OCI-LY7 (cell line): Measurements from ENCODE around the gene MCM5. TPM values are rescaled to one million over a fixed set of nuclear protein-coding genes. Genes with fewer than 3 reads are reported as not detected.
A peak's percentile ranks its signal among the peaks of the same experiment; 100 is the strongest.

Experiments used
- BruUV-seq: library from RNA; stranded (reverse); fragments of 400-500 nt; replicated peaks from 2 replicates; lab custom pipeline; 2021; lab: Mats Ljungman, UMichigan
- CTCF ChIA-PET: fragments of 300-600 bp; sonication (Branson Sonifier 250); formaldehyde crosslinking; loops from one replicate; lab custom pipeline; 2022; ENCODE audit warnings: antibody characterized with exemption; ENCODE audit not compliant: unreplicated experiment; lab: Charles Lee
- POLR2A ChIA-PET: fragments of 300-600 bp; sonication (Branson Sonifier 250); formaldehyde crosslinking; loops from one replicate; lab custom pipeline; 2022; ENCODE audit warnings: antibody characterized with exemption; lab: Charles Lee
- DNase-seq: peaks from one replicate; pipeline ENCODE4 v3.0.0-alpha.2; 2015; ENCODE audit warnings: low spot score
- H2AFZ ChIP-seq: fragments of 200-600 bp; sonication (generic), shearing (Covaris generic); 2 replicates; pipeline ENCODE4 v1.6.1; 2014; ENCODE audit warnings: mild to moderate bottlenecking, antibody characterized with exemption, low read length, moderate library complexity
- H3K27ac ChIP-seq: fragments of 200-600 bp; sonication (generic); 2 replicates; pipeline ENCODE4 v1.5.1; 2014; ENCODE audit warnings: mixed run types, low read depth, mild to moderate bottlenecking, moderate library complexity, low read length, inconsistent platforms; ENCODE audit not compliant: poor library complexity, severe bottlenecking
- H3K36me3 ChIP-seq: fragments of 200-600 bp; sonication (generic); 2 replicates; pipeline ENCODE4 v1.6.1; 2014; ENCODE audit warnings: mild to moderate bottlenecking, antibody characterized with exemption, low read length, moderate library complexity, mixed read lengths; ENCODE audit not compliant: insufficient read depth
- H3K4me1 ChIP-seq: fragments of 200-600 bp; sonication (generic); 2 replicates; pipeline ENCODE4 v1.5.1; 2014; ENCODE audit warnings: mild to moderate bottlenecking, low read length; ENCODE audit not compliant: insufficient read depth, poor library complexity, severe bottlenecking
- H3K4me2 ChIP-seq: fragments of 200-600 bp; sonication (generic); 2 replicates; pipeline ENCODE4 v1.6.1; 2014; ENCODE audit warnings: mild to moderate bottlenecking, low read length
- H3K4me3 ChIP-seq: fragments of 200-600 bp; sonication (generic); 2 replicates; pipeline ENCODE4 v1.5.1; 2014; ENCODE audit warnings: mild to moderate bottlenecking, low read depth, low read length; ENCODE audit not compliant: poor library complexity, severe bottlenecking
- H3K79me2 ChIP-seq: fragments of 200-600 bp; sonication (generic); 2 replicates; pipeline ENCODE4 v1.6.1; 2016; ENCODE audit warnings: low read depth, mild to moderate bottlenecking, low read length, moderate library complexity, mixed read lengths; ENCODE audit not compliant: insufficient read depth
- H3K9me2 ChIP-seq: fragments of 200-600 bp; sonication (generic); 2 replicates; pipeline ENCODE4 v1.6.1; 2016; ENCODE audit warnings: mild to moderate bottlenecking, low read length, mixed read lengths; ENCODE audit not compliant: insufficient read depth
- H3K9me3 ChIP-seq: fragments of 200-600 bp; sonication (generic); 2 replicates; pipeline ENCODE4 v1.6.1; 2014; ENCODE audit warnings: mild to moderate bottlenecking, mixed run types, low read length, mixed read lengths
- H4K20me1 ChIP-seq: fragments of 200-600 bp; sonication (generic); 2 replicates; pipeline ENCODE4 v1.6.1; 2014; ENCODE audit warnings: mild to moderate bottlenecking, antibody characterized with exemption, low read length, moderate library complexity, mixed read lengths; ENCODE audit not compliant: insufficient read depth
- CTCF ChIP-seq: fragments of 200-600 bp; sonication (generic); conservative IDR thresholded peaks from 2 replicates; pipeline ENCODE4 v1.5.1; 2014; ENCODE audit warnings: mild to moderate bottlenecking, antibody characterized with exemption, low read length, moderate library complexity, mixed read lengths
- EZH2phosphoT487 ChIP-seq: fragments of 200-600 bp; sonication (generic); IDR thresholded peaks from 2 replicates; pipeline ENCODE4 v1.6.1; 2018; ENCODE audit warnings: low read depth, borderline replicate concordance, mild to moderate bottlenecking, mixed run types, antibody characterized with exemption, low read length, moderate library complexity, mixed read lengths
- intact Hi-C: fragments of 100-400 bp; cut with micrococcal nuclease; formaldehyde crosslinking; loops from one replicate; pipeline ENCODE4 v1.10.0; 2022; ENCODE audit not compliant: unreplicated experiment
- total RNA-seq, 2 experiments: library from RNA; depleted of rRNA in 1 of 2; stranded (reverse); fragments of >200 nt in 1 of 2; shearing (Covaris generic) in 1 of 2; gene quantifications; 2 replicates each; pipeline ENCODE4 v1.2.3, GENCODE V29; 2014 to 2022

Gene MCM5
- total RNA-seq, 2 experiments from 2014 or later: 242 to 360 TPM

- Histone ChIP-seq H3K4me2 (no peak overlapping the region), H3K4me3 (no peak overlapping the region), H2AFZ (no peak overlapping the region), H3K9me3 (no peaks in the 10 kb centered on the region), H4K20me1 (no peaks in the 10 kb centered on the region), H3K79me2 (no peaks in the 10 kb centered on the region), H3K4me1 (peaks cover 20% of the 10 kb centered on the region), H3K9me2 (no peaks in the 10 kb centered on the region), H3K27ac (no peak overlapping the region), H3K36me3 (peaks cover 16% of the 10 kb centered on the region)
- no peak for TF ChIP-seq EZH2phosphoT487
- intact Hi-C loops: no loop called here
- POLR2A ChIA-PET: no interaction called here
- DNase-seq: no peak
- no TSS peak for BruUV-seq
- CTCF ChIA-PET: no interaction called here
Observed at GRCh38 chr22:35460688-35461087, 60.7 kb downstream of the MCM5 start.

GRCh38 chr22:35462498-35463230, 62.7 kb downstream of the MCM5 start:
- ChIA-PET POLR2A (no interaction called here), CTCF (no interaction called here)
- intact Hi-C loops: no loop called here

GRCh38 chr22:35463231-35463933, 63.4 kb downstream of the MCM5 start:
- peaks cover 20% of the 10 kb centered on the region for H3K4me1 ChIP-seq
- H3K27ac ChIP-seq: no peak overlapping the region
- no peak for TF ChIP-seq EZH2phosphoT487
- no peak for TF ChIP-seq CTCF
- peaks cover 9% of the 10 kb centered on the region for H3K36me3 ChIP-seq
- intact Hi-C loops: no loop called here
- no peaks in the 10 kb centered on the region for H3K79me2 ChIP-seq
- no peak overlapping the region for H3K4me3 ChIP-seq
- ChIA-PET CTCF (no interaction called here), POLR2A (no interaction called here)
- no peak overlapping the region for H2AFZ ChIP-seq
- TSS peak; percentile 73 for BruUV-seq
- no peaks in the 10 kb centered on the region for H3K9me2 ChIP-seq
- no peak for DNase-seq
- H4K20me1 ChIP-seq: no peaks in the 10 kb centered on the region
- H3K4me2 ChIP-seq: peak overlapping the region; percentile 50
- H3K9me3 ChIP-seq: no peaks in the 10 kb centered on the region

More at GRCh38 chr22:35462498-35463230, 62.7 kb downstream of the MCM5 start:
- Histone ChIP-seq H3K9me2 (no peaks in the 10 kb centered on the region), H3K9me3 (no peaks in the 10 kb centered on the region), H2AFZ (no peak overlapping the region), H3K27ac (no peak overlapping the region), H3K4me3 (no peak overlapping the region), H3K36me3 (peaks cover 9% of the 10 kb centered on the region), H4K20me1 (no peaks in the 10 kb centered on the region), H3K4me2 (no peak overlapping the region), H3K4me1 (peaks cover 20% of the 10 kb centered on the region), H3K79me2 (no peaks in the 10 kb centered on the region)
- no TSS peak for BruUV-seq
- no peak for TF ChIP-seq EZH2phosphoT487
- no peak for TF ChIP-seq CTCF
- DNase-seq: no peak
